AG09309 (cell line): ENCODE measurements around the gene LRMDA.

ENCODE experiments used
- DNase-seq: peaks from one replicate; pipeline ENCODE4 v3.0.0-alpha.2; 2010; ENCODE audit warnings: low read depth
- H3K4me3 ChIP-seq: 2 replicates; pipeline ENCODE4 v1.5.1; 2011; ENCODE audit warnings: mild to moderate bottlenecking, low read depth, low read length, moderate library complexity; ENCODE audit not compliant: control insufficient read depth
- TF ChIP-seq, protein P1 (sequence below): IDR thresholded peaks from 2 replicates; pipeline ENCODE4 v1.5.1; 2011; ENCODE audit warnings: mild to moderate bottlenecking, low read depth, low read length, inconsistent platforms; ENCODE audit not compliant: insufficient read depth, control insufficient read depth; ENCODE audit errors: missing control alignments

LRMDA gene

DNA sequence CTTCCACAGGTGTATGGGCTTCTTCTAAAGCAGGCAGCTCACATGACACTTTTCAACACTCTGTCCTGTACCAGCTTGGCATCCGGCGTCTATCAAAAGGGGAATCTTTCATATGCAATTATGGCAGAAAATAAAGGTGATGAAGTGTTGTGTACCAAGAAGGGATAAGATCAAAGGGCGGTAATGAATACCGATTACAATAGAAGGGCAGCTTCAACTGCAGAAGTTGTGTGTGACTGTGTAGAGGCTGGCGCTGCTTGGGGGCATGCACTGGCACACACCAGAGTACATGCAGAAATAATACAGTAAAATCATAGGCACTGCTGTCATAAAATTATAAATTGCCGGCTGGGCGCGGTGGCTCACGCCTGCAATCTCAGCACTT, 744.7 kb downstream of the LRMDA start:
- DNase-seq: no peak
- H3K4me3 ChIP-seq: no peak overlapping the region
- TF ChIP-seq, protein P1, sequence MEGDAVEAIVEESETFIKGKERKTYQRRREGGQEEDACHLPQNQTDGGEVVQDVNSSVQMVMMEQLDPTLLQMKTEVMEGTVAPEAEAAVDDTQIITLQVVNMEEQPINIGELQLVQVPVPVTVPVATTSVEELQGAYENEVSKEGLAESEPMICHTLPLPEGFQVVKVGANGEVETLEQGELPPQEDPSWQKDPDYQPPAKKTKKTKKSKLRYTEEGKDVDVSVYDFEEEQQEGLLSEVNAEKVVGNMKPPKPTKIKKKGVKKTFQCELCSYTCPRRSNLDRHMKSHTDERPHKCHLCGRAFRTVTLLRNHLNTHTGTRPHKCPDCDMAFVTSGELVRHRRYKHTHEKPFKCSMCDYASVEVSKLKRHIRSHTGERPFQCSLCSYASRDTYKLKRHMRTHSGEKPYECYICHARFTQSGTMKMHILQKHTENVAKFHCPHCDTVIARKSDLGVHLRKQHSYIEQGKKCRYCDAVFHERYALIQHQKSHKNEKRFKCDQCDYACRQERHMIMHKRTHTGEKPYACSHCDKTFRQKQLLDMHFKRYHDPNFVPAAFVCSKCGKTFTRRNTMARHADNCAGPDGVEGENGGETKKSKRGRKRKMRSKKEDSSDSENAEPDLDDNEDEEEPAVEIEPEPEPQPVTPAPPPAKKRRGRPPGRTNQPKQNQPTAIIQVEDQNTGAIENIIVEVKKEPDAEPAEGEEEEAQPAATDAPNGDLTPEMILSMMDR: no peak

- H3K4me3 ChIP-seq: no peak overlapping the region
- no peak for DNase-seq
- TF ChIP-seq, protein P1: no peak
Observed at GRCh38 chr10:76177936-76178335, 746.5 kb downstream of the LRMDA start.

DNA sequence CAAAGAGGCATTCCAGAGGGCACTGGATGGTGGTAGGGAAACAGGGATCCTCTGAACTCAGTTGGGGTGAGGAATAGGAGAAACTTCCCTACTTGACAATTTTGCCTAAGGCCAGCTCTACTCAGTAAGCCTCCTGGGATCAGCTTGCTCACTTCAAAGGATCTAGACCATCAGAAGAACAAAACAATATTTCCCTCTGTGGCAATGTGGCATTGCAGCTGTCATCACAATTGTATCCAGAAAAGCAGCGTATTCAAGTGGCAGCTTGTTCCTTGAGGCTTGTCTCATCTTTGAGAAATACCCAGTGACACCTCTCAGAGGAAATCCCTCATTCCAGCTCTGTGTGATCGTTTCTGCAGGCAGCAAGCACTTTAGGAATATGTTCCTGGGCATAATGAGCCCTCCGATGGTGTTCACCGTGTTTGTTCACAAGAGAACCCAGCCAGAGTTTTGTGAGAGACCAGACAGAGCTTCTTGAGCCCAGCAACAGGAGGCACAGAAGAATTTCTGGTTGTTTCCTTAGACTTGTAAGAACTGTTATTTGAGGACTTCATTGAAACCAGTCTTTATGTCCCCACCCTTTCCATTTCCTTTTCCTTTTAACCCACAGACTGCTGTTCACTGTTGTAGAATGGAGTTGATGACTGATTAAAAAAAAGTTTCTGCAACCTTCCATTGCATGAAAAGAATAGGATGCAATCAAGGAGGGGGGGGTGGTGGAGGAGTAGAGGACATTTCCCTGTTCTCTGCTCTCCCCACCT, 747.3 kb downstream of the LRMDA start:
- no peak overlapping the region for H3K4me3 ChIP-seq
- DNase-seq: no peak
- TF ChIP-seq, protein P1: no peak

DNA sequence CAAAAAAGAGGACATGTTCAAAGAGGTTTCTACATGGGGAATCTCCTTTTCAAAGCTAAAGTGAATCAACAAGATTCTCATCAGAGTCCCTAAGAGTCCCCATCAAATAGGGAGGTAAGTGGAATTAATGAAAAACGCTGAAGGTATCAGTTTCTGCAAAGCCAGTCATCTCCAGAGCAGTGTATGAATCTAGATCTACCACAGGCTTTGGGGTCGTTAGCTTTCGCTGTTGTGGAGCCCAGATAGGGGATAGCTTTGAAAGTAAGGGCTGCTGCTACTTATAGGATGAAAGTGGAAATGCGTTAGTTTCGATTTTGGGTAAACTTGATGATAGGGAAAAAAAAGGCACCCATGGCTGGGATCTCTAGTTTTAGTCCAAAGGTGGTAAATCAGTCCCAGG, 748.4 kb downstream of the LRMDA start:
- TF ChIP-seq, protein P1: no peak
- no peak overlapping the region for H3K4me3 ChIP-seq
- no peak for DNase-seq

DNA sequence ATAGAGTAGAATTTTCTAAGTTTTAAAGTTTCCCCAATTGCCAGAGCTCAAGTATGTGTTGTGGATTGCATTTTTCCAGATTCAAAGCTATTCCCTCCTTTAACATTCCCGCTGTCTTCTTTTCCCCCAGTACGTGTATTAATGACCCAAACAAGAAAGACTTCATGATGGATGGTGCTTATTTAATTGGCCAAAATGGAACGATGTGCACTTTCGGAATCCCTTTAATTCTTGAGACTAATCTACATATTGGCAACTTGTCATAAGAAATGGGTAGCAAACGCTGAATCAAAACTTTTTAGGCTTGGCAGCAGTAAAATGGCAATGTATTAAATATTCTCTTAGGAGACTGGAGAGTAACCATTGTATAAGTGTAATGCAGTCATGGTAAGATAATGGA, 753.2 kb downstream of the LRMDA start:
- TF ChIP-seq, protein P1: no peak
- no peak overlapping the region for H3K4me3 ChIP-seq
- DNase-seq: no peak

- H3K4me3 ChIP-seq: no peak overlapping the region
- TF ChIP-seq, protein P1: no peak
- DNase-seq: no peak
Observed at GRCh38 chr10:76185471-76186301, 754.3 kb downstream of the LRMDA start.
